GM12872 (cell line): Measurements from ENCODE around the gene HDAC4.

ENCODE experiments used
- TF ChIP-seq, protein P1 (sequence below): IDR thresholded peaks from 3 replicates; pipeline ENCODE4 v1.5.1; 2011; ENCODE audit warnings: low read depth, mild to moderate bottlenecking, low read length, moderate library complexity; ENCODE audit not compliant: insufficient read depth

The HDAC4 gene

GRCh38 chr2:239354791-239355136 is 46.1 kb downstream of the HDAC4 start:
- TF ChIP-seq, protein P1, sequence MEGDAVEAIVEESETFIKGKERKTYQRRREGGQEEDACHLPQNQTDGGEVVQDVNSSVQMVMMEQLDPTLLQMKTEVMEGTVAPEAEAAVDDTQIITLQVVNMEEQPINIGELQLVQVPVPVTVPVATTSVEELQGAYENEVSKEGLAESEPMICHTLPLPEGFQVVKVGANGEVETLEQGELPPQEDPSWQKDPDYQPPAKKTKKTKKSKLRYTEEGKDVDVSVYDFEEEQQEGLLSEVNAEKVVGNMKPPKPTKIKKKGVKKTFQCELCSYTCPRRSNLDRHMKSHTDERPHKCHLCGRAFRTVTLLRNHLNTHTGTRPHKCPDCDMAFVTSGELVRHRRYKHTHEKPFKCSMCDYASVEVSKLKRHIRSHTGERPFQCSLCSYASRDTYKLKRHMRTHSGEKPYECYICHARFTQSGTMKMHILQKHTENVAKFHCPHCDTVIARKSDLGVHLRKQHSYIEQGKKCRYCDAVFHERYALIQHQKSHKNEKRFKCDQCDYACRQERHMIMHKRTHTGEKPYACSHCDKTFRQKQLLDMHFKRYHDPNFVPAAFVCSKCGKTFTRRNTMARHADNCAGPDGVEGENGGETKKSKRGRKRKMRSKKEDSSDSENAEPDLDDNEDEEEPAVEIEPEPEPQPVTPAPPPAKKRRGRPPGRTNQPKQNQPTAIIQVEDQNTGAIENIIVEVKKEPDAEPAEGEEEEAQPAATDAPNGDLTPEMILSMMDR = no peak

GRCh38 chr2:239354132-239354790 is 46.6 kb downstream of the HDAC4 start:
- TF ChIP-seq, protein P1 = no peak

- TF ChIP-seq, protein P1 = no peak
Observed at GRCh38 chr2:239353692-239354091, 47.1 kb downstream of the HDAC4 start.

GRCh38 chr2:239351687-239352086 is 49.1 kb downstream of the HDAC4 start:
- TF ChIP-seq, protein P1 = no peak

DNA sequence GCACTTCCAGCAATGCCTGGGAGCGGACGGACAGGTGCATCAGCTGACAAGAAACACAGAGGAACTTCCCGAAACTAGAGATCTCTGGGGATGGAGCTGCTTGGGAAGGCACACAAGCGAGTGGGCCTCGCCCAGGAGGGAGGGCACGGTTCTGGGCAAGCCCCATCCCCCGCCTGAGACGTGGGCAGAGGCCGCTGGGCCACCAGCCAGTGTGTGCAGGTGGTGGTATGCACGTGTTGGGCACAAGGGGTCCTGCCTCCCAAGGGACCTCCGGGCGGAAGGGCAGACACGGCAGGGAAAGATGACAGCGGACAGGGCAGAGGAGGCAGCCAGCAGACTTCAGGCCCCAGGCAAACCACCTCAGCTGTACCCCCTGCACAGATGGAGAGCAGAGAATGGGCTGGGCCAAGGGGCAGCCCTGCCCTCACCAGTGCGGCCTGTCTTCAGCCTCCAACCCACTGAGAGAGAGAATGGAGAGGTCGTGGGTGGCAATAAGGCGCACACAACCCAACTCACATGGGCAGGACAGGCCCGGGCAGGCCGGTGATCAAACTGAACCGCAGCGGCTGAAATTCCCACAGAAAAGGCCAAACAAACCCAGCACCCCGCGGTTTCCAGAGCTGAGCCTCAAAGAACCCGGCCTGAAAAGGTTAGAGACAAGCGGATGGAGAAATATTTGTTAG is 51.2 kb downstream of the HDAC4 start:
- TF ChIP-seq, protein P1 = no peak

DNA sequence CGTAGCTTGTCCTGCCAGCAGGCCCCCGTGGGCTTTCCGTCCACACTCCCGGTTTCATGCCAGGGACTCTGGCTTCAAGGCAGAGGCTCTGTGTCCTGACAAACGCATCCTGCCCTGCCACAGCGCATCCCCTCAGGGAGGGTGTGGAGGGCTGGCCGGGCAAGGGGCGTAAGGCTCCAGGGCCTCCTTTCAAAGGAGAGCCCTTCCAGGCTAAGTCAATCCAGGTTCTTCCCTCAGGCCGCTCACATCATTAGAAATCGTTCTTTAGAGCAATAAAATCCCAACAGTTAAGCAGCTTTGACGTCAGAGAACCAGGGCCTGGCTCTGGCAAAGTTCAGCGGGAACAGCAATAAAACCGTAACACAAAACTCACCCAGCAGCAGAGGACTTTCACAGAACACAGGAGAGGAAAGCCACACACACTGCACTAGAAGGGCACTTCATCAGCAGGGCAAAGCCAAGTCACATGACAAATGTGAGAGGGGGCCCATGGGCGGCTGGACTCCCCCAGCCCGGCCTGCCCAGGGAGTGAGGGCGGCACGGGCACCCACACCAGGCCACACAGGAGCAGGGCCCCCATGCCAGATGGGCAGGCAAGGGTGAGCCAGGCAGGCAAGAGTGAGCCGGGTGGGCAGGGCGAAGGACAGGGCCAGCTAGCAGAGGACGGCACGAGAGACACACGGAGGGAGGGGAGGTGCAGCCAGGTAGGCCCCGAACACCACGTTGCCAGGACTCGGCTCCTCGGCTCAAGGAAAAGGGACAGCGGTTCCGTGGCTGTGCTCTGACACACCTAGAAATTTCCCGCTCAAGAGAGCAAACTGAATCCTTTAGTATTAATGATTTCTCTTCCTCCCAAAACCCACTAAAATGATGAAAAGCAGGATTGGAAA is 52.0 kb downstream of the HDAC4 start:
- TF ChIP-seq, protein P1 = no peak

- TF ChIP-seq, protein P1 = no peak
Observed at GRCh38 chr2:239346676-239347075, 54.1 kb downstream of the HDAC4 start.
